Transverse colon (tissue), 4 donors: ENCODE measurements around the gene NPAS1. TPM values are rescaled to one million over a fixed set of nuclear protein-coding genes. Genes with fewer than 3 reads are reported as not detected.

Source experiments
- DNase-seq: peaks from one replicate; pipeline ENCODE4 v3.0.0-alpha.2; 2019
- H3K27ac ChIP-seq, 4 donors: fragments of 200-600 bp; sonication (generic); 2 replicates each; pipeline ENCODE4 v1.5.1; 2016 to 2018; ENCODE audit warnings: inconsistent platforms in 4 of 4
- H3K27me3 ChIP-seq: fragments of 200-600 bp; sonication (generic); 2 replicates; pipeline ENCODE4 v1.5.1; 2017; ENCODE audit warnings: inconsistent platforms
- H3K36me3 ChIP-seq, 4 donors: fragments of 200-600 bp; sonication (generic); 2 replicates each; pipeline ENCODE4 v1.5.1; 2017 to 2019; ENCODE audit warnings: inconsistent platforms in 4 of 4
- H3K4me1 ChIP-seq, 4 donors: fragments of 200-600 bp; sonication (generic); 2 replicates each; pipeline ENCODE4 v1.5.1; 2017 to 2020; ENCODE audit warnings: inconsistent platforms in 4 of 4
- H3K4me3 ChIP-seq, 4 donors: fragments of 200-600 bp; sonication (generic); 1 replicate in 1 of 4; 2 replicates in 3 of 4; pipeline versions ENCODE4 v1.5.1 to v1.6.1; 2017 to 2019; ENCODE audit warnings: inconsistent platforms in 4 of 4
- H3K9me3 ChIP-seq, 2 donors: fragments of 200-600 bp; sonication (generic); 2 replicates each; pipeline ENCODE4 v1.5.1; 2017 to 2019; ENCODE audit warnings: inconsistent platforms in 2 of 2
- EP300 ChIP-seq: sonication (generic); formaldehyde crosslinking; IDR thresholded peaks from one replicate; pipeline ENCODE4 v1.6.1; 2017; ENCODE audit warnings: antibody characterized with exemption, low read depth
- POLR2A ChIP-seq: fragments of 450-650 bp; IDR thresholded peaks from one replicate; pipeline ENCODE4 v1.6.1; 2016; ENCODE audit warnings: antibody characterized with exemption, mild to moderate bottlenecking, moderate library complexity
- POLR2AphosphoS5 ChIP-seq, 3 donors: sonication (generic); formaldehyde crosslinking; IDR thresholded peaks; one replicate each; pipeline ENCODE4 v1.6.1; 2016; ENCODE audit warnings: antibody characterized with exemption in 3 of 3
- WGBS, 2 donors: methylation state at CpG; one replicate each; pipeline ENCODE4 v1.1.5; 2018; ENCODE audit warnings: low coverage in 1 of 2; 5-methylcytosine and 5-hydroxymethylcytosine counted together
- in situ Hi-C, 4 donors: fragments of 200-750 bp; cut with MboI; loops; one replicate each; pipeline versions ENCODE4 v1.15.0 to v1.15.1; 2017; ENCODE audit warnings: low sequenced_read_pairs in 3 of 4, low pct_ligation_motif_present in 1 of 4, low pct_unique_long_range_greater_than_20kb in 1 of 4
- intact Hi-C: fragments of 100-400 bp; cut with DNase I; formaldehyde crosslinking; loops from one replicate; pipeline ENCODE4 v1.15.1; 2023; ENCODE audit warnings: low total_unique reads
- total RNA-seq, 4 donors: library from RNA; depleted of rRNA; stranded (reverse); fragments of >200 nt; gene quantifications; one replicate each; pipeline ENCODE4 v1.1.0, GENCODE V29; 2016
- TF ChIP-seq, protein P1 (sequence below), 5 experiments: fragments of 200-600 bp in 3 of 5; fragments of 450-650 bp in 2 of 5; sonication (generic) in 3 of 5; IDR thresholded peaks; 1 replicate in 2 of 5; 2 replicates in 3 of 5; pipeline ENCODE4 v1.5.1; 2016 to 2017; ENCODE audit warnings: antibody characterized with exemption in 5 of 5, inconsistent platforms in 3 of 5, mild to moderate bottlenecking in 2 of 5, moderate library complexity in 1 of 5

Gene NPAS1
- total RNA-seq, 4 donors from 2014 or later: 0.55 to 0.79 TPM; not detected in 2

DNA sequence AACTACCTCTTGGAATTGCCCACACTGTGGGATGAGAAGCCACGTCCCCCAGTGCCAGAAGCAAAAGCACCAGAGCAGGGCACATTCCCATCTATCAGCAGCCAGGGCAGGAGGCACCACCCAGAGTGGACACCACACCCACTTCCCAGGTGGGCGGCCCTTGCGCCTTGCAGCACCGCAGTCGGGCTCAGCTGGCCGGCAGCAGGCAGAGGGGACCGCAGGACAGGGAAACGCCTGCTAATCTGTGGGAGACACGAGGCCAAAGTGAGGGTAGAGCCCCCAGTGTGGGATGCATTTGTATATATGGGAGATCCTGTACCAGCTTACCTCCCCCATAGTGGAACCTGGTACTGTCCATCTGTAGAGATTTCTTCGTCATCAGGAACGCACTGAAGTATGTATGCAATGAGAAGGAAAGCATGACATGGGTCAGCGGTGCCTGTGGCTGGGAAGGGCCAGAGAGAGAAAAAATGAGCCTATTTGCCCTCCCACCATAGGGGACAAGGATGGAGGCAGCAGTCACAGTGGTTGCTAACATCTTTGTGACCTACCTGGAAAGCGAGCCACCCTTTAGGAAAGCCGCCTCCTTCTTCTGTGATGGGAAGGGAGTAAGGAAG is 30.9 kb upstream of the NPAS1 start:
- Histone ChIP-seq H3K36me3 (peaks cover 0 to 15% (median 3%) of the 10 kb centered on the region in 4 donors), H3K27me3 (no peaks in the 10 kb centered on the region), H3K4me1 (peaks cover 3 to 26% (median 12%) of the 10 kb centered on the region in 4 donors), H3K27ac (no peak overlapping the region), H3K9me3 (no peaks in the 10 kb centered on the region), H3K4me3 (no peak overlapping the region)
- DNase-seq: no peak
- 89 to 92% methylated on average over 4 to 12 of the region's 14 CpGs for WGBS, 2 donors
- TF ChIP-seq EP300: no peak
- TF ChIP-seq POLR2AphosphoS5 (IDR thresholded peaks at IDR 0.05): no peak
- no peak for TF ChIP-seq POLR2A
- TF ChIP-seq, protein P1, sequence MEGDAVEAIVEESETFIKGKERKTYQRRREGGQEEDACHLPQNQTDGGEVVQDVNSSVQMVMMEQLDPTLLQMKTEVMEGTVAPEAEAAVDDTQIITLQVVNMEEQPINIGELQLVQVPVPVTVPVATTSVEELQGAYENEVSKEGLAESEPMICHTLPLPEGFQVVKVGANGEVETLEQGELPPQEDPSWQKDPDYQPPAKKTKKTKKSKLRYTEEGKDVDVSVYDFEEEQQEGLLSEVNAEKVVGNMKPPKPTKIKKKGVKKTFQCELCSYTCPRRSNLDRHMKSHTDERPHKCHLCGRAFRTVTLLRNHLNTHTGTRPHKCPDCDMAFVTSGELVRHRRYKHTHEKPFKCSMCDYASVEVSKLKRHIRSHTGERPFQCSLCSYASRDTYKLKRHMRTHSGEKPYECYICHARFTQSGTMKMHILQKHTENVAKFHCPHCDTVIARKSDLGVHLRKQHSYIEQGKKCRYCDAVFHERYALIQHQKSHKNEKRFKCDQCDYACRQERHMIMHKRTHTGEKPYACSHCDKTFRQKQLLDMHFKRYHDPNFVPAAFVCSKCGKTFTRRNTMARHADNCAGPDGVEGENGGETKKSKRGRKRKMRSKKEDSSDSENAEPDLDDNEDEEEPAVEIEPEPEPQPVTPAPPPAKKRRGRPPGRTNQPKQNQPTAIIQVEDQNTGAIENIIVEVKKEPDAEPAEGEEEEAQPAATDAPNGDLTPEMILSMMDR (IDR thresholded peaks at IDR 0.05): no peak
- intact Hi-C loops: no loop called here
- in situ Hi-C loops: loop anchor here in 2 of 4 donors (10.0 to 25.0 kb wide), 2 partner anchors 134 to 226 kb away; partner anchors contain the start of gene AP2S1 (in 1 of the 2)

DNA sequence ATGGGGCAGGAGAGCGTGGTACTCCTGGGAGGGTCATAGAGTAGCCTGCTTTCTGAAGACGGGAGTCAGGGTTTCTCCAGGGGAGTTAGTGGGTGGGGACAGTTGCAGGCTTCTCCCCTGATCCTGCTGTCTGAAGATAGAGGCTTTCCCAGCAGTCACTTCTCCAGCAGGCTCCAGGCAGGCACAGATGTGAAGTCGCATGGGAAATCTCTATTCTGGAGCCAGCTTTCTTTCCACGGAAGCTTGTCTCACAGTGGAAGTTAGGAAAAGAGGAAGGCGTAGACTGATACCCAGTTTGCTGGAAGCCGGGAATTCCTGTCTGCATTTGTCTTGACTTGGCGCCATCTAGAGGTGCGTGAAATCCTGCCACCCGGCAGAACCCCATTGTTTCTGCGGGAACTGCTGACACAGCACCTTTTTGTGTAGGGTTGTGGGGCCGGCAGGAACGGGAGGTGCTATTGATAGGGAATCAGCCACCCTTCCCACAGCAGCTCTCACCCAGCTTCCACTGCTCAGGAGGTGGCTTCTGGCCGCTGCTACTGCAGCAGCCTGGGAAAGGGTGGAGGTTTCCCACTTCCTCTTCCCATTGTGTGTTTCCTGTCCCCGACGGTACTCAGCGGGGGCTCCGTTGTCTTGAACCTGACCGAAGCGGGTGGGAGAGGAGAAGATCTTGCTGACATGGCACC is 28.5 kb upstream of the NPAS1 start:
- H3K4me1 ChIP-seq: peaks cover 0 to 12% (median 2%) of the 10 kb centered on the region in 4 donors
- intact Hi-C loops (loop anchor here (2.0 to 5.0 kb wide), 2 partner anchors 134 to 234 kb away; no protein-coding TSS in a partner anchor), in situ Hi-C loops (loop anchor here in 3 of 4 donors (5.0 to 25.0 kb wide), 4 partner anchors 129 to 229 kb away; partner anchors contain the start of genes AP2S1 (in 1 of the 3) and ARHGAP35 (in 1 of the 3))
- WGBS, 2 donors: 10 to 14% methylated on average over 2 to 19 of the region's 19 CpGs
- TF ChIP-seq POLR2A (no peak), POLR2AphosphoS5 (IDR thresholded peaks at IDR 0.05) (peak in 2 of 3 donors; percentile 17 to 27), EP300 (no peak)
- TF ChIP-seq, protein P1 (IDR thresholded peaks at IDR 0.05): peak; percentile 72 to 87 (median 86)
- peaks cover 0 to 15% (median 3%) of the 10 kb centered on the region in 4 donors for H3K36me3 ChIP-seq
- H3K27ac ChIP-seq: peak overlapping the region; percentile 34 to 55 (median 45)
- peak; percentile 86 for DNase-seq
- H3K9me3 ChIP-seq: no peaks in the 10 kb centered on the region
- H3K27me3 ChIP-seq: no peaks in the 10 kb centered on the region
- H3K4me3 ChIP-seq: no peak overlapping the region

DNA sequence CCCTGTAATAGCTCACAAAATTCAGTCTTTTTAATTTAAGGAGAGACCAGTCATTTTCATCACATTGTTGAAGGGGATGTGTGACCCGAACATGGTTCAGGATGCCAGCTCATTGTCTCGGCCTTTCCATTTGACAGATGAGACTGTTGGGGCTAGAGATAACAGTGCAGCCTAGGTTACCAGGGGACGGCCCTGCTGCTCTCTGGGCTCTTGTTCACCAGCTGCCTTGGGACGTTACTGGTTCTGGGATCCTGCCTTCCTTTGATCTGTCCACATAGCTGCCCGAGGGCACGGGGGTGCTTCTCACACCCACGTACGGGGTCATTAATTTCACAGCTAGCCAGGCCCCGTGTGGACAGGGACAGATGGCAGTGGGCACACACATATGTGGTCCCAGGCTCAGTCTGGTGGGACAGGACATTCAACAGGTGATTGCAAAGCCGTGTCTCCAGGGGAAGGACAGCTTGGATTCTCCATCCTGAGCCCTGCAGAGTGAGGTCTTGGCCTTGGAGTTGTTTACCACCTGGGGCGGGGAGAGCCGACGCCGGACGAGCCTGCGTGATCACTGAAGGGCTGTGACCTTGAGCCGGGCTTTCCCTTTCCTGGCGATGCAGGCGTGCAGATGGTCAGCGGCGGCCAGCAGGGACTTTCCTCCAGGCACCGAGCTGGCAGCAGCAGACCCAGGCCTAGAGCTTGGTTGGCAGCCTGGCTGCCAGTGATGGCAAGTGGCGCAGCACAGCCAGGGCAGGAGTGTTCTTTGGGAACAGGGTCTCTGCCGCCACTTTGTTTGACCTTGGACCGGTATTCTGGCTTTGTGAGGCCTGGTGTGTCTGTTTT is 26.7 kb upstream of the NPAS1 start:
- in situ Hi-C loops (loop anchor here in 3 of 4 donors (5.0 to 25.0 kb wide), 4 partner anchors 131 to 231 kb away; partner anchors contain the start of genes AP2S1 (in 1 of the 3) and ARHGAP35 (in 1 of the 3)), intact Hi-C loops (loop anchor here (5.0 kb wide), 1 partner anchor 236 kb away; no protein-coding TSS in a partner anchor)
- peaks cover 0 to 12% (median 2%) of the 10 kb centered on the region in 4 donors for H3K4me1 ChIP-seq
- TF ChIP-seq POLR2AphosphoS5 (IDR thresholded peaks at IDR 0.05) (no peak), EP300 (no peak), POLR2A (no peak)
- TF ChIP-seq, protein P1 (IDR thresholded peaks at IDR 0.05): no peak
- no peaks in the 10 kb centered on the region for H3K27me3 ChIP-seq
- H3K27ac ChIP-seq: no peak overlapping the region
- peaks cover 0 to 15% (median 3%) of the 10 kb centered on the region in 4 donors for H3K36me3 ChIP-seq
- 75 to 92% methylated on average over 5 to 24 of the region's 25 CpGs for WGBS, 2 donors
- no peaks in the 10 kb centered on the region for H3K9me3 ChIP-seq
- H3K4me3 ChIP-seq: no peak overlapping the region
- DNase-seq: no peak
